ACHN (cell line): ENCODE results near the gene NTNG1.
A peak's percentile ranks its signal among the peaks of the same experiment; 100 is the strongest.

Experiments used
- DNase-seq: peaks from one replicate; pipeline ENCODE4 v3.0.0-alpha.2; 2015
- in situ Hi-C: cut with HindIII; loops from 2 replicates; pipeline ENCODE4 v1.10.0; 2017; ENCODE audit warnings: low sequenced_read_pairs, low pct_ligation_motif_present, low pct_unique_long_range_greater_than_20kb

The NTNG1 gene

GRCh38 chr1:107246775-107247345 lies 106.0 kb downstream of the NTNG1 start:
- in situ Hi-C loops, result no loop called here
- DNase-seq, result no peak

- in situ Hi-C loops, result no loop called here
- DNase-seq, result no peak
Observed at GRCh38 chr1:107247679-107248078, 106.8 kb downstream of the NTNG1 start.

- DNase-seq, result no peak
- in situ Hi-C loops, result no loop called here
Observed at GRCh38 chr1:107250169-107250568, 109.3 kb downstream of the NTNG1 start.

- DNase-seq, result no peak
- in situ Hi-C loops, result no loop called here
Observed at GRCh38 chr1:107251083-107251482, 110.2 kb downstream of the NTNG1 start.

GRCh38 chr1:107251839-107252238 lies 111.0 kb downstream of the NTNG1 start:
- DNase-seq, result no peak
- in situ Hi-C loops, result no loop called here

GRCh38 chr1:107252271-107252670 lies 111.4 kb downstream of the NTNG1 start:
- DNase-seq, result no peak
- in situ Hi-C loops, result no loop called here

- no peak for DNase-seq
- in situ Hi-C loops, result no loop called here
Observed at GRCh38 chr1:107254306-107254705, 113.5 kb downstream of the NTNG1 start.

- no peak for DNase-seq
Observed at GRCh38 chr1:107255469-107255868, 114.6 kb downstream of the NTNG1 start.

GRCh38 chr1:107262467-107263286 lies 121.8 kb downstream of the NTNG1 start:
- in situ Hi-C loops, result no loop called here
- no peak for DNase-seq

More at GRCh38 chr1:107255469-107255868, 114.6 kb downstream of the NTNG1 start:
- in situ Hi-C loops, result no loop called here

GRCh38 chr1:107263291-107263915 lies 122.6 kb downstream of the NTNG1 start:
- no peak for DNase-seq
- in situ Hi-C loops, result no loop called here

- in situ Hi-C loops, result no loop called here
- no peak for DNase-seq
Observed at GRCh38 chr1:107264007-107264406, 123.2 kb downstream of the NTNG1 start.

- DNase-seq, result no peak
- in situ Hi-C loops, result no loop called here
Observed at GRCh38 chr1:107264561-107264960, 123.7 kb downstream of the NTNG1 start.

GRCh38 chr1:107267489-107267888 lies 126.7 kb downstream of the NTNG1 start:
- DNase-seq, result no peak
- in situ Hi-C loops, result no loop called here

- DNase-seq, result no peak
- in situ Hi-C loops, result no loop called here
Observed at GRCh38 chr1:107272321-107272720, 131.5 kb downstream of the NTNG1 start.

GRCh38 chr1:107273515-107273914 lies 132.7 kb downstream of the NTNG1 start:
- peak; percentile 4 for DNase-seq
- in situ Hi-C loops, result no loop called here

GRCh38 chr1:107274227-107274626 lies 133.4 kb downstream of the NTNG1 start:
- in situ Hi-C loops, result no loop called here
- DNase-seq, result no peak

GRCh38 chr1:107276247-107276646 lies 135.4 kb downstream of the NTNG1 start:
- no peak for DNase-seq
- in situ Hi-C loops, result no loop called here

- in situ Hi-C loops, result no loop called here
Observed at GRCh38 chr1:107277022-107277421, 136.2 kb downstream of the NTNG1 start.

GRCh38 chr1:107286125-107286524 lies 145.3 kb downstream of the NTNG1 start:
- DNase-seq, result no peak
- in situ Hi-C loops, result no loop called here

More at GRCh38 chr1:107277022-107277421, 136.2 kb downstream of the NTNG1 start:
- DNase-seq, result peak; percentile 69

- in situ Hi-C loops, result no loop called here
- no peak for DNase-seq
Observed at GRCh38 chr1:107291987-107292386, 151.1 kb downstream of the NTNG1 start.
